Tibial nerve (tissue), 4 donors: ENCODE measurements around the gene SORCS2. TPM values are rescaled to one million over a fixed set of nuclear protein-coding genes. Genes with fewer than 3 reads are reported as not detected.

Experiments used
- DNase-seq, 2 donors: peaks; one replicate each; pipeline ENCODE4 v3.0.0-alpha.2; 2019; ENCODE audit warnings: low spot score in 2 of 2
- H3K27ac ChIP-seq, 4 donors: fragments of 200-600 bp; sonication (generic) in 3 of 4; one replicate each; pipeline ENCODE4 v1.5.1; 2017 to 2019; ENCODE audit warnings: mild to moderate bottlenecking in 1 of 4
- H3K27me3 ChIP-seq, 2 donors: fragments of 200-600 bp; sonication (generic) in 1 of 2; one replicate each; pipeline versions ENCODE4 v1.5.1 to v1.6.0; 2017 to 2019
- H3K36me3 ChIP-seq, 3 donors: fragments of 200-600 bp; sonication (generic); one replicate each; pipeline ENCODE4 v1.5.1; 2018 to 2019
- H3K4me1 ChIP-seq, 4 donors: fragments of 200-600 bp; sonication (generic) in 3 of 4; one replicate each; pipeline ENCODE4 v1.5.1; 2017 to 2019
- H3K4me3 ChIP-seq, 4 donors: fragments of 200-600 bp; sonication (generic) in 3 of 4; one replicate each; pipeline ENCODE4 v1.5.1; 2017 to 2019; ENCODE audit warnings: mild to moderate bottlenecking in 1 of 4, moderate library complexity in 1 of 4
- H3K9me3 ChIP-seq, 4 donors: fragments of 200-600 bp; sonication (generic) in 3 of 4; one replicate each; pipeline ENCODE4 v1.5.1; 2017 to 2019
- EP300 ChIP-seq, 2 donors: sonication (generic); formaldehyde crosslinking; IDR thresholded peaks; one replicate each; pipeline ENCODE4 v1.6.1; 2017; ENCODE audit warnings: antibody characterized with exemption in 2 of 2, mild to moderate bottlenecking in 1 of 2
- POLR2A ChIP-seq, 2 donors: fragments of 450-650 bp; IDR thresholded peaks; one replicate each; pipeline ENCODE4 v1.6.1; 2017; ENCODE audit warnings: antibody characterized with exemption in 2 of 2, mild to moderate bottlenecking in 2 of 2, moderate library complexity in 2 of 2
- WGBS, 2 donors: methylation state at CpG; one replicate each; pipeline ENCODE4 v1.1.5; 2018; 5-methylcytosine and 5-hydroxymethylcytosine counted together
- total RNA-seq, 4 donors: library from RNA; depleted of rRNA; stranded (reverse); fragments of >200 nt; gene quantifications; one replicate each; pipeline ENCODE4 v1.1.0, GENCODE V29; 2016
- TF ChIP-seq, protein P1 (sequence below), 5 experiments: fragments of 200-600 bp in 3 of 5; fragments of 450-650 bp in 2 of 5; sonication (generic) in 3 of 5; IDR thresholded peaks; one replicate each; pipeline ENCODE4 v1.5.1; 2016 to 2019; ENCODE audit warnings: antibody characterized with exemption in 5 of 5, mild to moderate bottlenecking in 3 of 5, moderate library complexity in 2 of 5

SORCS2 gene
- total RNA-seq, 4 donors from 2014 or later, result 15.6 to 48.9 (median 38.3) TPM

GRCh38 chr4:7657545-7658297, 465.4 kb downstream of the SORCS2 start:
- Histone ChIP-seq H3K4me3 (no peak overlapping the region), H3K27ac (no peak overlapping the region), H3K9me3 (no peaks in the 10 kb centered on the region), H3K4me1 (peaks cover 0 to 58% (median 7%) of the 10 kb centered on the region in 4 donors), H3K36me3 (no peaks in the 10 kb centered on the region), H3K27me3 (no peaks in the 10 kb centered on the region)
- no peak for DNase-seq
- WGBS, 2 donors, result 92 to 95% methylated on average over 6 of the region's 6 CpGs
- TF ChIP-seq EP300 (IDR thresholded peaks at IDR 0.05) (no peak), POLR2A (IDR thresholded peaks at IDR 0.05) (no peak)
- TF ChIP-seq, protein P1, sequence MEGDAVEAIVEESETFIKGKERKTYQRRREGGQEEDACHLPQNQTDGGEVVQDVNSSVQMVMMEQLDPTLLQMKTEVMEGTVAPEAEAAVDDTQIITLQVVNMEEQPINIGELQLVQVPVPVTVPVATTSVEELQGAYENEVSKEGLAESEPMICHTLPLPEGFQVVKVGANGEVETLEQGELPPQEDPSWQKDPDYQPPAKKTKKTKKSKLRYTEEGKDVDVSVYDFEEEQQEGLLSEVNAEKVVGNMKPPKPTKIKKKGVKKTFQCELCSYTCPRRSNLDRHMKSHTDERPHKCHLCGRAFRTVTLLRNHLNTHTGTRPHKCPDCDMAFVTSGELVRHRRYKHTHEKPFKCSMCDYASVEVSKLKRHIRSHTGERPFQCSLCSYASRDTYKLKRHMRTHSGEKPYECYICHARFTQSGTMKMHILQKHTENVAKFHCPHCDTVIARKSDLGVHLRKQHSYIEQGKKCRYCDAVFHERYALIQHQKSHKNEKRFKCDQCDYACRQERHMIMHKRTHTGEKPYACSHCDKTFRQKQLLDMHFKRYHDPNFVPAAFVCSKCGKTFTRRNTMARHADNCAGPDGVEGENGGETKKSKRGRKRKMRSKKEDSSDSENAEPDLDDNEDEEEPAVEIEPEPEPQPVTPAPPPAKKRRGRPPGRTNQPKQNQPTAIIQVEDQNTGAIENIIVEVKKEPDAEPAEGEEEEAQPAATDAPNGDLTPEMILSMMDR (IDR thresholded peaks at IDR 0.05), result no peak

GRCh38 chr4:7658341-7659204, 466.2 kb downstream of the SORCS2 start:
- WGBS, 2 donors, result 67% methylated on average over 5 of the region's 5 CpGs
- H3K4me3 ChIP-seq, result no peak overlapping the region
- no peaks in the 10 kb centered on the region for H3K27me3 ChIP-seq
- no peaks in the 10 kb centered on the region for H3K9me3 ChIP-seq
- DNase-seq, result no peak
- no peak overlapping the region for H3K27ac ChIP-seq
- TF ChIP-seq, protein P1 (IDR thresholded peaks at IDR 0.05), result no peak
- TF ChIP-seq POLR2A (IDR thresholded peaks at IDR 0.05) (no peak), EP300 (IDR thresholded peaks at IDR 0.05) (no peak)
- H3K36me3 ChIP-seq, result no peaks in the 10 kb centered on the region
- peaks cover 0 to 50% (median under 1%) of the 10 kb centered on the region in 4 donors for H3K4me1 ChIP-seq

GRCh38 chr4:7659429-7660175, 467.3 kb downstream of the SORCS2 start:
- H3K36me3 ChIP-seq, result peaks cover 0 to 9% (median 0%) of the 10 kb centered on the region in 3 donors
- WGBS, 2 donors, result 86 to 88% methylated on average over 8 of the region's 8 CpGs
- peaks cover 0 to 39% (median 0%) of the 10 kb centered on the region in 4 donors for H3K4me1 ChIP-seq
- H3K4me3 ChIP-seq, result no peak overlapping the region
- DNase-seq, result no peak
- H3K9me3 ChIP-seq, result no peaks in the 10 kb centered on the region
- TF ChIP-seq, protein P1 (IDR thresholded peaks at IDR 0.05), result no peak
- no peak for TF ChIP-seq EP300 (IDR thresholded peaks at IDR 0.05)
- TF ChIP-seq POLR2A (IDR thresholded peaks at IDR 0.05), result no peak
- no peak overlapping the region for H3K27ac ChIP-seq
- no peaks in the 10 kb centered on the region for H3K27me3 ChIP-seq

GRCh38 chr4:7660176-7661039, 468.1 kb downstream of the SORCS2 start:
- no peaks in the 10 kb centered on the region for H3K9me3 ChIP-seq
- no peak overlapping the region for H3K27ac ChIP-seq
- peaks cover 0 to 17% (median 0%) of the 10 kb centered on the region in 3 donors for H3K36me3 ChIP-seq
- no peak overlapping the region for H3K4me3 ChIP-seq
- no peak for TF ChIP-seq POLR2A (IDR thresholded peaks at IDR 0.05)
- no peak for TF ChIP-seq EP300 (IDR thresholded peaks at IDR 0.05)
- TF ChIP-seq, protein P1 (IDR thresholded peaks at IDR 0.05), result no peak
- WGBS, 2 donors, result 63 to 70% methylated on average over 8 to 12 of the region's 14 CpGs
- no peak for DNase-seq
- H3K27me3 ChIP-seq, result no peaks in the 10 kb centered on the region
- H3K4me1 ChIP-seq, result peaks cover 0 to 31% (median 0%) of the 10 kb centered on the region in 4 donors
